Fibroblast of skin of right biceps (primary cell): ENCODE results near the gene THSD7B.
"Not testable (repeated sequence)": the region's sequence is repeated elsewhere in the genome, so short reads cannot be mapped to it uniquely, and the experiment has no call there.

Experiments used
- DNase-seq: peaks from one replicate; pipeline ENCODE4 v3.0.0-alpha.2; 2013

THSD7B gene

DNA sequence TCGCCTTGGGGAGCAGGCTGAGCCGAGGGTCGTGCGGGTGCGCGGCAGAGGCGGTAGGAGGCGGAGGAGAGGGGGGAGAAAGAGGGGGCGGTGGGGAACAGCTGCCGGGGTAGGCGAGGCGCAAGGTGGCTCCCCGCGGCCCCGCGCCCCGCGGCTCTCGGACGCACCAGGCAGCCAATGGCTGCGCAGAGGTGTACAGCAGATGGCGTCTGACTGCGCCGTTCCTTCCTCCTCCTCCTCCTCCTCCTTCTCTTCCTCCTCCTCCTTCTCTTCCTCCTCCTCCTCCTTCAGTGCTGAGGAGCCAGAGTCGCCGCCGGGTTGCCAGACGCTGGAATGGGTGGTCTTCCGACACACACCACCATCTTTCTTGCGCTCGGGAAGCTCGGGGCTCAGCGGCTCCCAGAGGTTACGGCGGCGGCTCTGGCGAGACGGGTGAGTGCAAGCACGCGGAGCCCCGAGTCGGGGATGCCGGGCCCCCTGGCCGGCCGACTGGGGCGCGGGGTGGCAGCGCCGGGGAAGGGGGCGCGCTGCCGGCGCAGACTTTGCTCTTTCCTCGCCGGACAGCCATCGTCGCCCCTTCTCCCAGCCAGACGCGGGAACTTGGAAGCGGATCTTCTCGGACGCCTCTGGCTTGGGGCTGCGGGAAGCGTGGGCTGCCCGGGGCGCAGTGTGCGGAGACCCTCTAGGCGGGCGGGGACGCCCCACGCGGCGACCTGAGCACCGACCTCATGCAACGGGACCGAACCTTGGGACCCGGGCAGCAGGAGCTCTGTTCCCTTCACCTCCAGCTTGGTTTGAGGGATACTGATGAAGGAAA is at the start of gene THSD7B:
Gene THSD7B (plus strand): TSS at position 290 of the 817 bp plus-strand sequence. CDS start 116,634 bp downstream, outside the sequence.
- DNase-seq = no peak

DNA sequence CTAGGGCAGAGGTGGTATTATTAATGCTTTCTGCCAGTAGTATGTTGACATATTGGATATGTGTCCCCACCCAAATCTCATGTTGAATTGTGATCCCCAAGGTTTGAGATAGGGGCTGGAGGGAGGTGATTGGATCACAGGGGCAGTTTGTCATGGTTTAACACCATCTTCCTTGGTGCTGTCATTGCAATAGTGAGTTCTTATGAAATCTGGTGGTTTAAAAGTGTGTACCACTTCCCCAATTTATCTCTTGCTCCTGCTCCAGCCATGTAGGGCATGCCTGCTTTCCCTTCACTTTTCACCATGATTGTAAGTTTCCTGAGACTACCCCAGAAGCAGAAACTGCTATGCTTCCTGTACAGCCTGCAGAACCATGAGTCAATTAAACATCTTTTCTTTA is 47.1 kb upstream of the THSD7B start:
- DNase-seq = no peak

GRCh38 chr2:136727973-136728699 is 37.2 kb upstream of the THSD7B start:
- DNase-seq = no peak

DNA sequence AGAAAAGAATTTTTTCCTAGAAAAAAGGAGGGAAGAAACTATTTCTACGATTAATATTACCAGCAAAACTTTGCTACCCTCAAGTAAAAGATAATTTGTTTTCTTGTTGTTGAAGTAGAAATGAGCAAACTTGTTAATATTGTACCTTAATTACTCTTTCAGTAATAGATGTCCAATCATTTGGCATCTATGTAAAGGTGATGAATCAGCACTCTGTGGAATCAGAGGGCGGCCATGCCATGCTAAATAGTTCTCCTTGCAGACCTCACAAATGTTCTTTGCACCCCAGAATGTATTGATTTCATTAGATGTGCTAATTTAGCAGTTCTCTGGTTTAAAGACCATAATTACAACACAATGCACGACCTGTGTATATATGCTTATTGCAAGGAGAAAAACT is 29.1 kb upstream of the THSD7B start:
- DNase-seq = no peak

DNA sequence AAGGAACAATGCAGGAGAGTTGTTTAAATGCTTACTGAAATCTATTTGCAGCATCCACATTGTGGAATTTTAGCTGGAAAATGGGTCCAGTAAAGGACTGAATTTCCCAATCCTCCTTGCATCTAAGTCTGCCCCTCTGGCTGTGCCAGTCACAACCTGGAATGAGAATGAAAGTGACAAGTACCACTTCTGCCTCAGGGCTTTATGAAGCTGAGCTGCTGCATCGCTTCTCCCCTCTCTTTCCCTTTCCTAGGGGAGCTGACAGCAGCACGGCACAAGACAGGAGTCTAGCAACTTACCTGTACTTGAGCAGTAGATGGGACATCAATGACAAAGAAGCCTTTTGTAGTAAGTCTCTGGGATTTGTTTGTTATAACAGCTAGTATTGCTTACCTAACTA is 27.3 kb upstream of the THSD7B start:
- DNase-seq = no peak

- no peak for DNase-seq
These were observed 23.9 kb upstream of the THSD7B start for GRCh38 chr2:136741471-136741870.

- DNase-seq = no peak
These were observed 15.3 kb upstream of the THSD7B start for GRCh38 chr2:136750065-136750464.

DNA sequence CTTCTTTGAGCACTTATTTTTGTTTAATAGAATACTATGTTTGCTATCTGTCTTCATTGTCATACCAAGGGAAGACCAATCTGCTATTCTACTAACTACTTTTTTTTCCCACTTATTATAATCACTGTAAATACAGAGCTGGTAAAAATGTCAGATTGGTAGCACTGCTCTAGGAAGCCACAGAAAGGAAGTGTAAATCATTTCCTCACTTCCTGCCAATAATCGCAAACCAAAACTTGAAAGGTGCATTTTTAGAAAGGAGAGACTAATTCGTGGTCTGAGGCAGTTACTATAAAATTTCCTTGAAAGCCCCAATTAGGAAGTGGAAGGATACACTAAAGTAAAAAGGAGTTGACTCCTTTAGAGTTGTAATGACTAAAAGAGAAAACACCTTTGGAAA is 13.9 kb upstream of the THSD7B start:
- no peak for DNase-seq

- not testable (repeated sequence) for DNase-seq
These were observed 6.8 kb upstream of the THSD7B start for GRCh38 chr2:136758504-136758903.

DNA sequence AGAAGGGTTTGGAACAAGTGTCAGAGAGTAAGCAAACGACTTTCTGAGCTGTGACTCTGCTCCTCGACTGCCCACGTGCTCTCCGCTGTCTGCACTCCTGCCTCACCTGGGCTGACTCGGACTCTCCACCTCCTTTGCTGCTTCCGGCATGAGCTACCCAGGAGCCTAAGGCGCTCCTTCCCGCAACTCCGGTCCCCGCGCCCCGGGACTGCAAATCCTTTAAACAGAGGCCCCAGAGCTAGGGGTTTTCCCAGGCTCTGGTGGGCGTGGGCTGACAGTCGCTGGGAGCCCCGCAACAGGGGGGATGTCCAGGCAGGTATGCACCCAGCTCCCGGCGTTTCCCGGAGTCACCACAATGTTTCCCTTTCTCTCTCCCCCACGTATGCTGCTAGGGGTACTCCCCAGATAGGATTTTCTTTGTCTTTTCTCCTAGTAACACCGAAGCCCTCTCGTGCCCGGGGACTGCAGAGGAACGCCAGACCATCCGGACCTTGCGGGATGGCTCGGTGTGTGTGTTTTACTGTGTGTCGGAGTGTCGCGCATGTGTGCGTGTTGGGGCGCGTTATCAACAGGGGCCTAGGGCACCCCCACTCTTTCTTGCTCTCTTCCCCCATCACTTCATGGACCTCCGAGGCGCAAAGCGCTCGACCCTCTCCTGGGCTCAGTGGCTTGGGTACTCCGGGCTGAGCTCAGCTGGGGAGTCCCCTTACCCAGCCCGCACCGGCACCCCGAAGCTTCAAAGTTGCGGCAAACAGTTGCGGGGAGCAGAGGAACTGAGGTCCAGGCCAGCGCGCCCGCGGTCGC is 691 bp upstream of the THSD7B start:
- DNase-seq = no peak

GRCh38 chr2:136766073-136766404 is 694 bp downstream of the THSD7B start:
- no peak for DNase-seq

- DNase-seq = no peak
These were observed 1.7 kb downstream of the THSD7B start for GRCh38 chr2:136767030-136767429.

DNA sequence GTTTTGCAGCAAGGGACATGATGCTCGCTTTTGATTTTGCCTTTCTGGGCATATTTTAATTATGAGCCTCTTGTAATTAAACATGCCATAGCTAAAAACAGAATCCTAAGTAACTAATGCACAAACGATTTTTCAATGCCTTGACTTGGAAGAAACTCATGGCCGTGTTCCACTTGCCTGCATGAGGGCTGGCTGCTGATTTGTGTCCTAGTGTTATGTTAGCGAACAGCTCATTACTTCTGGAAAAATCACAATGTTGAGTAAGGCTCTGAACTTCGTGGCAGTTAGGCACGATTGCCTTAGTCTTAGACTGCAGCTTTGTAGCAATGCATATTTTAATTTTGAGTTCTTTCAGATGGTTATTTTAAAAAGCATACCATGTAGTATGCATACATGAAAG is 4.5 kb downstream of the THSD7B start:
- no peak for DNase-seq

- DNase-seq = no peak
These were observed 5.0 kb downstream of the THSD7B start for GRCh38 chr2:136770384-136770783.

DNA sequence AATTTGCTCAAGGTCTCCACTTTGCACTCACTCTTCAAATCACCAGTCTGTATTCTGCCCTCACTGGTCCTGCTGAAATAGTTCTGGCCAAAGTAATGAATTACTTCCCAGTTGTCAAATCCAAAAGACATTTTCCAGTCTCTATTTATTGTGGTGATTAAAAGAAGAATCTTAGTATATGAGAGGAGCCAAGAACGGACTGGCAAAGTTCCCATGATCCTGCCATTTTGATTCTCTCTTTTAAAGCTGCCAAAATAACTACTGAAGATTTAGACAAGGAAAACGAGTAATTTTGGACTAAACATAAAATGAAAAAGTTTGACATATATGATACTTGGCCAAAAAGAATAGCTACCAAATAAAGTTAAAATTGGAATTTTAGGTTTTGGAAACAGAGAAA is 12.0 kb downstream of the THSD7B start:
- DNase-seq = no peak

- no peak for DNase-seq
These were observed 18.5 kb downstream of the THSD7B start for GRCh38 chr2:136783856-136784255.

GRCh38 chr2:136785215-136785614 is 19.9 kb downstream of the THSD7B start:
- no peak for DNase-seq

DNA sequence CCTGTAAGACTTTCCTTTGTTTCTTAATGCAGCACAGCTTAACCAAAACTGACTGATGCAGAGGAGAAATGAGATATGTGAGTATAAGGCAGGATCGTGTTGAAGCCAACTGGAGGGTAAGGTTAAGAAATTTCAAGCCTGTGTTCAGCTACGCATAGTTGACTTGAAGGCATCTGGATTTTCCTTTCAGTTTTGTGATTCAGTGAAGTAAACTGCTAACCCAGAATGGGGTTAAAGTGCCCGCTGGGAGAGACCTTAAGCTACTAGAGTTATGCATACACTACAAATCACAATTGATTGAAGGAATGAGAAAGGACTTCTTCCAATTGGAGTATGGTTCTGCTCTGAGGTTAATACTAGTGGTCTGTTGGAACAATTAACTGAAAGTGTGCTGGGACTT is 22.6 kb downstream of the THSD7B start:
- no peak for DNase-seq

DNA sequence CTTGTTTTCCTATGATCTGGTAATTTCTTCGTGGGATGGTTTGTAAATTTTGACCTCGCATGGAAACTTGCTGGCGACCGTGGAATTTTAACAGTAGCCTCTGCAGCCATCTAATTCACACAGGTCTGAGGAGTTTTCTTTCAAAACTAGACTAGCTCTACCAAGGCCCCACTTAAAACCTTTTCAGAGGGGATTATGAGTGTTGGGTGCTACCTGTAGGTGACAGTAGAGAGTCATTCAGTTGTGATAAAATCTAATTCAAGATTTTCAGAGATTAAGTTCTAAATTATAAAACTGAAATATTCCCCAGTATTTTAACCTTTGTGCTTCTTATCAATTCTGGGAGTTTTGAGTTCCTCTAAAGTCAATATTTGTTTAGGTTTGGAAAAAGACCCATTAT is 31.0 kb downstream of the THSD7B start:
- no peak for DNase-seq

- no peak for DNase-seq
These were observed 33.4 kb downstream of the THSD7B start for GRCh38 chr2:136798766-136799165.

DNA sequence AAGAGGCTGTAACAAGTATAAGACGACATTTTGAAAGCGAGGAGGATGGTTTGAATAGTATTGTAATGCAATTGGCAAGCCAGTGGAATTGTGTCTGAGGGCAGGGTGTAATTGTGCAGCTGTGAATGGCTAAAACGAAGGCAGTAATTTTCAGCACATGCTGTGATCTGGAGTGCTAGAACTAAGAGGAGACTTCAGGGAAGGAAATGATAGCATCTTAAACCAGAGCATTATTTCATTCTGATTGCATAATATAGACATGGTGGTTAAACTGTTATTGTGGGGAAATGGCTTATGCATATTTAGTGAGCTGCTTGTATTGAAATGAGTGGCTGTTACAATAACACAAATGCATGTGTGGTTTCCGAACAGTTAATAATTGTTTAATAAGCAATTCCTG is 36.3 kb downstream of the THSD7B start:
- no peak for DNase-seq

- no peak for DNase-seq
These were observed 44.7 kb downstream of the THSD7B start for GRCh38 chr2:136809998-136810397.

DNA sequence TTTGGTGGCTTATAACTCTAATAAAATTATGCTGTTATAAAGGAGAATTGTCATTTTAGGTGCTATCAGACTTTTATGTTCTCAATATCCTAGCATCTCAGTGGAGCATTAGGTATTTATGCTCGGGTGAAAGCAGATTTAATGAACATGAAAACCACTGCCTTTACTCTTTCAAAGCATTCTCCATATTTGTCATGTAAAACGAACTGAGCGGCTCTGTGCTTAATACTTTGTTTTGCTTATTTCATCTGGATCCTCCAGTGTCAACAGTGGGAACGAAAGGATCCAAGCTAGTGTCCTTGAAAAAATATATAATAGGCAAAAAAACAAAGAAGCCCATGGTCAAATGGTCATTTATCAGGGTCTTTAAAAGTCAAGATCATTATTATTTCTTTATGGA is 53.5 kb downstream of the THSD7B start:
- DNase-seq = no peak

DNA sequence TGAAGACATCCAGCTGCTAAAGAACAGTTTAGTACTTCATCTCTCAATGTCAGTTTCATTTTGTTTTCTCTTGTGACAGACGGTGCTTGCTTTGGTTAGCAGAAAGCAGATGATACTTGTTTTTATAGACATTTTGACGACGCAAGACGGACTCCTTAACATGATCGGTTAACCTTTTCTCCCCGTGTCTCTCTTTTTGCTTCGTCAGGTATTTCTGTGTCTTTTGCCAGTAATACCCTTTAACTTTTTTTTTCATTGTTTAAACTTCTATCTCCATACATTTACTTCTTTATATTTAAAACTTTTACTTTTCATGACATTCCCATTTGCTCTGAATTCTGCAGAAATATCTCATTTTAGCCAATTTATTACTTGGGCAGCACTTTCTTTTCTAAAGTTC is 57.9 kb downstream of the THSD7B start:
- no peak for DNase-seq
